Measurements from ENCODE around the gene ASIC2.

GRCh38 chr17:33079201-33079600 is 213.9 kb downstream of the ASIC2 start:
- no peak for TF ChIP-seq PPARA (CRISPR knock-in tag; IDR thresholded peaks at IDR 0.05; ENCODE audit: borderline replicate concordance)
- no peak for TF ChIP-seq ZFP30 (CRISPR knock-in tag; IDR thresholded peaks at IDR 0.05)
- TF ChIP-seq CSDC2 (CRISPR knock-in tag; IDR thresholded peaks at IDR 0.05), result no peak
- TF ChIP-seq ARNTL (CRISPR knock-in tag; IDR thresholded peaks at IDR 0.05; ENCODE audit: borderline replicate concordance, low read depth), result no peak
- TF ChIP-seq PATZ1 (CRISPR knock-in tag; IDR thresholded peaks at IDR 0.05; ENCODE audit: borderline replicate concordance), result no peak

Measured in SK-N-SH treated with all-trans-retinoic acid at 6 μM for 48 hours (cell line).